Midbrain (tissue), 1 donor: ENCODE results near the gene LRIG2.

Source experiments
- DNase-seq: peaks from one replicate; lab custom pipeline; 2025; lab: John Stamatoyannopoulos, UW

Gene LRIG2

DNA sequence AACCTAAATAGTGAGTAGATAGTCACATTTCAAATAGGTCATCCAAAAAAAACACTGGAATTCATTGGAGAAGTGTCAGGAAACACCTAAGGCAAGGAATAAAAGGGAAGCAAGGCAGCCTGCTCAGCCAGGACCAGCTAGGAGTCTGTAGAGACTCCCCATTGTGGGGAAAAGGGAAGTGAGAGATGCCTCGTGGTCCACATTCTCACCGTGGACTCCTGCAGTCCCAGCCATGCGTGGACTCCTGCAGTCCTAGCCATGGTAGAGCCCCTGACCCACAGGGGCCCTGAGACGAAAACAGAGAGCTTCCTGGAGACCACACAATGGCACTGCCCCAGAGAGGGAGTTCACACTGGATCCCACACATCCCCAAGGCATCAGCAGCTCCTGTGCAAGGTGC is 97.5 kb downstream of the LRIG2 start:
- no peak for DNase-seq

DNA sequence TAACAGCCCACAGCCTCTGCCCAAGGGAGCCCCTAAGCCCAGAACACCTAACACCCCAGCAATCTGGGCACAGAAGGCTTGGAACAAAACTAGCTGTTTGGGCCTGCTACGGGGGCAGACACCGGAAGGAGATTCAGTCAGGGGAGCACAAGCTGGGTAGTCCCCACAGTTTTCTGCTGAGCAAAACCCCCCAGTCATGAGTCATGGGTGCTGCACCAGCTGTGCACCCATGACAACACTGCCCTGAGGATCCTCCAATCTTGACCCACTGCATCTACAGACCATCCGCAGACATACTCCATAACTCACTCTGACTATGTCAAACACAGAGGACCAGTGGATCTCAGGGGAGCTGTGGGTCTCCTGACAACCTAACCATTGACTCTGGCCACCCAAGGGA is 105.1 kb downstream of the LRIG2 start:
- no peak for DNase-seq

DNA sequence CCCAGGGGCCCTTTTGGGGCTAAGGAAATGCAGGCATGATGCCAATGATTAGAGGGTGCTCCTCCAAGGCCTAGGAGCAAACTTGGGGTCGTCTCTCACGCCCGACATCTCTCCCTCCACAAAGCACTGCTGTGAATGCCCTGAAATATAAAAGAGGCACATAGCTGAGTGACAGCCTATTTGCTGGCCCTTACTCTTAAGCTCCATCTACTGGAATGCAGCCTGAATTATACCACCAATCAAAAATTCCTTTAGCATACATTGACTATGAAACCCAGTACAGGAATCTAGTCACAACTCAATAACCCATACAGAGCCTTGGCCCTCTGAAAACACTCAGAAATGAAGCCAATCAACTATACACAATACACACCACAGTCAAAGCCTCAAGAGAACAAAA is 105.5 kb downstream of the LRIG2 start:
- no peak for DNase-seq
